Hepatocyte (in vitro differentiated cells): Measurements from ENCODE around the gene CCDC102B.

ENCODE experiments used
- EZH2 ChIP-seq: fragments of 200-600 bp; sonication (generic); IDR thresholded peaks from 2 replicates; pipeline ENCODE4 v1.6.1; 2016; ENCODE audit warnings: antibody characterized with exemption, mild to moderate bottlenecking, borderline replicate concordance
- TF ChIP-seq, protein P1 (sequence below): fragments of 200-600 bp; sonication (generic); IDR thresholded peaks from 2 replicates; pipeline ENCODE4 v1.5.1; 2016; ENCODE audit warnings: antibody characterized with exemption, mild to moderate bottlenecking; ENCODE audit not compliant: poor library complexity

DNA sequence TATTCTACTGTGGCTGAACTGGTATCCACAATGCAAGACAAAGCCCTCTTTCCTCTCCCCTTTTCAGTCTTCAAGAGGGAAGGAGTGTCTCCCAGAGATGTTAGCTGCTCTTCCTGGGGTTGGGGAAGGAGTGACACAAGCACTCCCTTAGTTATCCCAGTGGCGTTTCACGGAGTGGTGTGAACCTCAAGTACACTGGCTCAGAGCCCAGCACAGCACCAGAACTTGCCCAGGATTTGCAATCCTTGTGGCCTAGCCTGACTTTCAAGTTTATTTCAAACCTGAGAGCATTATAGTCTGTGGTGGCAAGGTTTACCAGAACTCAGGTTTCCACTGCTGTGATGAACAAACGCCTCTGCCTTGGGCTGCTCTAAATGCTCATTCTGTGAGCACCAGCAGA is 162.5 kb downstream of the CCDC102B start:
- TF ChIP-seq, protein P1, sequence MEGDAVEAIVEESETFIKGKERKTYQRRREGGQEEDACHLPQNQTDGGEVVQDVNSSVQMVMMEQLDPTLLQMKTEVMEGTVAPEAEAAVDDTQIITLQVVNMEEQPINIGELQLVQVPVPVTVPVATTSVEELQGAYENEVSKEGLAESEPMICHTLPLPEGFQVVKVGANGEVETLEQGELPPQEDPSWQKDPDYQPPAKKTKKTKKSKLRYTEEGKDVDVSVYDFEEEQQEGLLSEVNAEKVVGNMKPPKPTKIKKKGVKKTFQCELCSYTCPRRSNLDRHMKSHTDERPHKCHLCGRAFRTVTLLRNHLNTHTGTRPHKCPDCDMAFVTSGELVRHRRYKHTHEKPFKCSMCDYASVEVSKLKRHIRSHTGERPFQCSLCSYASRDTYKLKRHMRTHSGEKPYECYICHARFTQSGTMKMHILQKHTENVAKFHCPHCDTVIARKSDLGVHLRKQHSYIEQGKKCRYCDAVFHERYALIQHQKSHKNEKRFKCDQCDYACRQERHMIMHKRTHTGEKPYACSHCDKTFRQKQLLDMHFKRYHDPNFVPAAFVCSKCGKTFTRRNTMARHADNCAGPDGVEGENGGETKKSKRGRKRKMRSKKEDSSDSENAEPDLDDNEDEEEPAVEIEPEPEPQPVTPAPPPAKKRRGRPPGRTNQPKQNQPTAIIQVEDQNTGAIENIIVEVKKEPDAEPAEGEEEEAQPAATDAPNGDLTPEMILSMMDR, result no peak
- no peak for TF ChIP-seq EZH2
